Esophagus squamous epithelium (tissue), 4 donors: ENCODE results near the gene MSL3B.

Experiments
- CTCF ChIP-seq, 6 experiments: fragments of 450-650 bp in 4 of 6; fragments of 200-600 bp in 2 of 6; sonication (generic) in 2 of 6; IDR thresholded peaks; one replicate each; pipeline ENCODE4 v1.5.1; 2016 to 2019; ENCODE audit warnings: antibody characterized with exemption in 6 of 6, mild to moderate bottlenecking in 4 of 6, moderate library complexity in 4 of 6
- POLR2A ChIP-seq, 4 donors: fragments of 450-650 bp; IDR thresholded peaks; one replicate each; pipeline ENCODE4 v1.6.1; 2017; ENCODE audit warnings: antibody characterized with exemption in 4 of 4, mild to moderate bottlenecking in 4 of 4, moderate library complexity in 3 of 4

- peak in 5 of 6 experiments; percentile 29 to 50 (median 38) for TF ChIP-seq CTCF (IDR thresholded peaks at IDR 0.05)
- no peak for TF ChIP-seq POLR2A (IDR thresholded peaks at IDR 0.05)
These were observed 35.3 kb downstream of the MSL3B start for GRCh38 chr2:233832869-233833311.
